ENCODE data around the gene STUB1. TPM values are rescaled to one million over a fixed set of nuclear protein-coding genes. Genes with fewer than 3 reads are reported as not detected.

STUB1 gene
- polyA plus RNA-seq, 2 of the 4 experiments (the other 2 are of a cell fraction): 60.6 to 93.5 TPM

- no peak for TF ChIP-seq ZNF302 (CRISPR knock-in tag; IDR thresholded peaks at IDR 0.05)
Observed at GRCh38 chr16:726438-727290, 46.5 kb downstream of the STUB1 start, which contains the start of the genes CCDC78 and HAGHL (continued).

GRCh38 chr16:727291-727977 is 47.2 kb downstream of the STUB1 start:
- FAIRE-seq (no peak), ATAC-seq (peak; percentile 3 to 14; a peak in 5 of 6 replicates), DNase-seq (ENCODE audit: low read depth in 1 of 2, low spot score in 1 of 2) (no peak)
- H3K4me3 ChIP-seq: peak overlapping the region; percentile 60
- CTCF ChIA-PET: interaction anchor here (0.6 to 28.0 kb wide), 3 partner anchors 13 to 59 kb away, joined by 3 to 656 read pairs (median 46); partner anchors contain the start of genes ANTKMT, CCDC78, CIAO3 and FBXL16
- peaks cover 13% of the 10 kb centered on the region for H3K4me1 ChIP-seq
- no peaks in the 10 kb centered on the region for H3K9me3 ChIP-seq
- H3K4me2 ChIP-seq: peak overlapping the region; percentile 100
- TF ChIP-seq MAFK (IDR thresholded peaks at IDR 0.05; ENCODE audit: partially characterized antibody) (no peak), EP300 (IDR thresholded peaks at IDR 0.05) (no peak), HOXA7 (CRISPR knock-in tag; IDR thresholded peaks at IDR 0.05) (no peak), RNF2 (IDR thresholded peaks at IDR 0.05; ENCODE audit: borderline replicate concordance, low read depth) (0 out of 2 replicates have a peak, but pooled peaks have one; percentile 80), NR3C1 (IDR thresholded peaks at IDR 0.05) (no peak), CHD4 (IDR thresholded peaks at IDR 0.05; ENCODE audit: borderline replicate concordance) (no peak)
- TF ChIP-seq, protein P1, sequence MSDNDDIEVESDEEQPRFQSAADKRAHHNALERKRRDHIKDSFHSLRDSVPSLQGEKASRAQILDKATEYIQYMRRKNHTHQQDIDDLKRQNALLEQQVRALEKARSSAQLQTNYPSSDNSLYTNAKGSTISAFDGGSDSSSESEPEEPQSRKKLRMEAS (IDR thresholded peaks at IDR 0.05): peak; percentile 51
- TF ChIP-seq, protein P2, sequence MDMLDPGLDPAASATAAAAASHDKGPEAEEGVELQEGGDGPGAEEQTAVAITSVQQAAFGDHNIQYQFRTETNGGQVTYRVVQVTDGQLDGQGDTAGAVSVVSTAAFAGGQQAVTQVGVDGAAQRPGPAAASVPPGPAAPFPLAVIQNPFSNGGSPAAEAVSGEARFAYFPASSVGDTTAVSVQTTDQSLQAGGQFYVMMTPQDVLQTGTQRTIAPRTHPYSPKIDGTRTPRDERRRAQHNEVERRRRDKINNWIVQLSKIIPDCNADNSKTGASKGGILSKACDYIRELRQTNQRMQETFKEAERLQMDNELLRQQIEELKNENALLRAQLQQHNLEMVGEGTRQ (IDR thresholded peaks at IDR 0.05): 0 out of 2 replicates have a peak, but pooled peaks have one; percentile 3
- POLR2A ChIA-PET: interaction anchor here (1.0 to 1.4 kb wide), 4 partner anchors 7 to 20 kb away, joined by 4 to 12 read pairs (median 6); partner anchors contain the start of gene METRN
- 3% methylated on average over 20 of the region's 61 CpGs for WGBS (ENCODE audit: missing lambda C conversion rate)
- H3K27ac ChIP-seq: peak overlapping the region; percentile 89 to 91

GRCh38 chr16:728131-728889 is 48.1 kb downstream of the STUB1 start:
- POLR2A ChIA-PET: interaction anchor here (0.5 to 1.4 kb wide), 6 partner anchors 8 to 342 kb away, joined by 4 to 12 read pairs (median 5); partner anchors contain the start of genes CIAO3 and METRN
- FAIRE-seq: no peak
- H3K27ac ChIP-seq: peak overlapping the region; percentile 89 to 91

More at GRCh38 chr16:728131-728889, 48.1 kb downstream of the STUB1 start:
- TF ChIP-seq RARB (CRISPR knock-in tag; IDR thresholded peaks at IDR 0.05): no peak
- no peak for TF ChIP-seq NPAS2 (CRISPR knock-in tag; IDR thresholded peaks at IDR 0.05; ENCODE audit: borderline replicate concordance)
- no peak for TF ChIP-seq SMC3 (IDR thresholded peaks at IDR 0.05)
- peak; percentile 79 for TF ChIP-seq TFCP2L1 (CRISPR knock-in tag; IDR thresholded peaks at IDR 0.05)
- TF ChIP-seq JUN (IDR thresholded peaks at IDR 0.05): peak; percentile 38 to 46; a peak in 2 of 5 replicates
- TF ChIP-seq, protein P3, sequence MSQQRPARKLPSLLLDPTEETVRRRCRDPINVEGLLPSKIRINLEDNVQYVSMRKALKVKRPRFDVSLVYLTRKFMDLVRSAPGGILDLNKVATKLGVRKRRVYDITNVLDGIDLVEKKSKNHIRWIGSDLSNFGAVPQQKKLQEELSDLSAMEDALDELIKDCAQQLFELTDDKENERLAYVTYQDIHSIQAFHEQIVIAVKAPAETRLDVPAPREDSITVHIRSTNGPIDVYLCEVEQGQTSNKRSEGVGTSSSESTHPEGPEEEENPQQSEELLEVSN (IDR thresholded peaks at IDR 0.05; ENCODE audit: borderline replicate concordance, low read depth): peak; percentile 74
- no peak for TF ChIP-seq ZC3H11A (IDR thresholded peaks at IDR 0.05)
- TF ChIP-seq CBX2 (IDR thresholded peaks at IDR 0.05; ENCODE audit: borderline replicate concordance, low read depth): no peak
- TF ChIP-seq MYC (IDR thresholded peaks at IDR 0.05; ENCODE audit: borderline replicate concordance, low read length): peak; percentile 26; the same call in 1 of the 2 replicates
- TF ChIP-seq PBX3 (IDR thresholded peaks at IDR 0.05): no peak; the same call in none of the 2 replicates
- TF ChIP-seq, protein P1 (IDR thresholded peaks at IDR 0.05): peak; percentile 87
- H3K4me3 ChIP-seq: peak overlapping the region; percentile 60
- ATAC-seq (peak; percentile 15 to 61), DNase-seq (ENCODE audit: low read depth in 1 of 2, low spot score in 1 of 2) (peak; percentile 63 to 88)
- no peaks in the 10 kb centered on the region for H3K9me3 ChIP-seq
- H3K4me2 ChIP-seq: peak overlapping the region; percentile 100
- CTCF ChIA-PET: interaction anchor here (1.1 to 28.0 kb wide), 4 partner anchors 12 to 60 kb away, joined by 3 to 656 read pairs (median 30); partner anchors contain the start of genes ANTKMT, CCDC78, CHTF18 and CIAO3
- peaks cover 13% of the 10 kb centered on the region for H3K4me1 ChIP-seq
- 13% methylated on average over 15 of the region's 80 CpGs for WGBS (ENCODE audit: missing lambda C conversion rate)
